ENCODE data around the gene RAB3IL1.

DNA sequence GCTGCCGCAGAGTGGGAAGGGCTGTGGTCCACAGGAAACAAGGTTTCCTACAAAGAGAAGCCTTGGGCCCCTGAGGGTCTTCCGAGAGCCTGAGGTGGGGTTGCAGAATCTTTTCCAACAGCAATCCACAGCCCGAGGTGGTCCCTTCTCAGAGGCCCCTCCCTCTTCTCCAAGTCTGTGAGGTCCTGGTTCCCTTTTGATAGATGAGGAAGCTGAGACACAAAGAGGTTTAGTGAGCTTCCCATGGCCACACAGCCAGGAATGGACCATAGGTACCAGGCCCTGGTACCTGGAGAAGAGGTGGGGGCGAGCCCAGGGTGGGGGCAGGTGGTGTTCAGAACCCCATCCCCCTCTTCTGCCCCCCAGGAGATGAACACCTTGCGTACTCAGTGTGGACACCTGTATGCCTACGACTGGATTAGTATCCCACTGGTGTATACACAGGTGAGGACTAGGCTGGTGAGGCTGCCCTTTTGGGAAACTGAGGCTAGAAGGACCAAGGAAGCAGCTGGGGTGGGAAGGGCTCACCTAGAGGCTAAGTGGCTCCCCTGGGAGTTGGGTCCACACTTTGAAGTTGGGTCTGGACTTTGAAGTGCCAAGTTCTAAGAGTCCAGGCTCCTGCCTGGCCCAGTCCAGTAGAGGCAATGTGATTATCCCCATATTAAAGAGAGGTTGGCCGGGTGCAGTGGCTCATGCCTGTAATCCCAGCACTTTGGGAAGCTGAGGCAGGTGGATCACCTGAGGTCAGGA, 39.8 kb upstream of the RAB3IL1 start:
- TF ChIP-seq, protein P1, sequence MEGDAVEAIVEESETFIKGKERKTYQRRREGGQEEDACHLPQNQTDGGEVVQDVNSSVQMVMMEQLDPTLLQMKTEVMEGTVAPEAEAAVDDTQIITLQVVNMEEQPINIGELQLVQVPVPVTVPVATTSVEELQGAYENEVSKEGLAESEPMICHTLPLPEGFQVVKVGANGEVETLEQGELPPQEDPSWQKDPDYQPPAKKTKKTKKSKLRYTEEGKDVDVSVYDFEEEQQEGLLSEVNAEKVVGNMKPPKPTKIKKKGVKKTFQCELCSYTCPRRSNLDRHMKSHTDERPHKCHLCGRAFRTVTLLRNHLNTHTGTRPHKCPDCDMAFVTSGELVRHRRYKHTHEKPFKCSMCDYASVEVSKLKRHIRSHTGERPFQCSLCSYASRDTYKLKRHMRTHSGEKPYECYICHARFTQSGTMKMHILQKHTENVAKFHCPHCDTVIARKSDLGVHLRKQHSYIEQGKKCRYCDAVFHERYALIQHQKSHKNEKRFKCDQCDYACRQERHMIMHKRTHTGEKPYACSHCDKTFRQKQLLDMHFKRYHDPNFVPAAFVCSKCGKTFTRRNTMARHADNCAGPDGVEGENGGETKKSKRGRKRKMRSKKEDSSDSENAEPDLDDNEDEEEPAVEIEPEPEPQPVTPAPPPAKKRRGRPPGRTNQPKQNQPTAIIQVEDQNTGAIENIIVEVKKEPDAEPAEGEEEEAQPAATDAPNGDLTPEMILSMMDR (IDR thresholded peaks at IDR 0.05), result no peak
- TF ChIP-seq POLR2A (IDR thresholded peaks at IDR 0.05), result no peak

Data from Peyer's patch (tissue), 4 donors.